Peyer's patch (tissue), 4 donors: ENCODE measurements around the gene CAP2.

Experiments
- POLR2A ChIP-seq, 2 donors: fragments of 450-650 bp; IDR thresholded peaks; one replicate each; pipeline ENCODE4 v1.5.1; 2017; ENCODE audit warnings: antibody characterized with exemption in 2 of 2, mild to moderate bottlenecking in 2 of 2, moderate library complexity in 2 of 2
- TF ChIP-seq, protein P1 (sequence below), 6 experiments: fragments of 450-650 bp in 4 of 6; fragments of 200-600 bp in 2 of 6; sonication (generic) in 1 of 6; IDR thresholded peaks; one replicate each; pipeline ENCODE4 v1.5.1; 2017 to 2019; ENCODE audit warnings: antibody characterized with exemption in 6 of 6, mild to moderate bottlenecking in 3 of 6, moderate library complexity in 1 of 6

DNA sequence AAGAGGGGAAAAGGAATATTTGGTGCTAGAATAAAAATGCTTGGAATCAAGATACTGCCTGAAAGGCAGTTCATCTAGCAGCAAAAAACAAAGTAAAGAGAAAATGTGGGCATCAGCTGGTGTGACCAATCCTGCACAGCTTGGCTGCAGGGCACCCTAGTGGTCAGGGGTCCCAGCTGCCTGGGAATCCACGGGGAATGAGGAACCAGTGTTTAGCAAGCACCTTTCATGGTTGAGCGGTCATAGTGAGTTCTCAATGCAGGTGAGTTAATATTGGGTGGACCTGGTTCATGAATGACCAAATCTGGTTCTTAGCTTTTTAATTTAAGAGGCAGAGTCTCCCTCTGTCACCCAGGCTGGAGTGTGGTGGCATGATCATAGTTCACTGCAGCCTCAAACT is 53.3 kb downstream of the CAP2 start:
- no peak for TF ChIP-seq POLR2A (IDR thresholded peaks at IDR 0.05)
- TF ChIP-seq, protein P1, sequence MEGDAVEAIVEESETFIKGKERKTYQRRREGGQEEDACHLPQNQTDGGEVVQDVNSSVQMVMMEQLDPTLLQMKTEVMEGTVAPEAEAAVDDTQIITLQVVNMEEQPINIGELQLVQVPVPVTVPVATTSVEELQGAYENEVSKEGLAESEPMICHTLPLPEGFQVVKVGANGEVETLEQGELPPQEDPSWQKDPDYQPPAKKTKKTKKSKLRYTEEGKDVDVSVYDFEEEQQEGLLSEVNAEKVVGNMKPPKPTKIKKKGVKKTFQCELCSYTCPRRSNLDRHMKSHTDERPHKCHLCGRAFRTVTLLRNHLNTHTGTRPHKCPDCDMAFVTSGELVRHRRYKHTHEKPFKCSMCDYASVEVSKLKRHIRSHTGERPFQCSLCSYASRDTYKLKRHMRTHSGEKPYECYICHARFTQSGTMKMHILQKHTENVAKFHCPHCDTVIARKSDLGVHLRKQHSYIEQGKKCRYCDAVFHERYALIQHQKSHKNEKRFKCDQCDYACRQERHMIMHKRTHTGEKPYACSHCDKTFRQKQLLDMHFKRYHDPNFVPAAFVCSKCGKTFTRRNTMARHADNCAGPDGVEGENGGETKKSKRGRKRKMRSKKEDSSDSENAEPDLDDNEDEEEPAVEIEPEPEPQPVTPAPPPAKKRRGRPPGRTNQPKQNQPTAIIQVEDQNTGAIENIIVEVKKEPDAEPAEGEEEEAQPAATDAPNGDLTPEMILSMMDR (IDR thresholded peaks at IDR 0.05), result no peak
